Embryonic facial prominence (tissue), 1 donor: Measurements from ENCODE around the gene CEACAM21.
"Not testable (repeated sequence)": the region's sequence is repeated elsewhere in the genome, so short reads cannot be mapped to it uniquely, and the experiment has no call there.

ENCODE experiments used
- DNase-seq: peaks from one replicate; pipeline ENCODE4 v3.0.0-alpha.2; 2016; ENCODE audit errors: extremely low spot score

CEACAM21 gene

DNA sequence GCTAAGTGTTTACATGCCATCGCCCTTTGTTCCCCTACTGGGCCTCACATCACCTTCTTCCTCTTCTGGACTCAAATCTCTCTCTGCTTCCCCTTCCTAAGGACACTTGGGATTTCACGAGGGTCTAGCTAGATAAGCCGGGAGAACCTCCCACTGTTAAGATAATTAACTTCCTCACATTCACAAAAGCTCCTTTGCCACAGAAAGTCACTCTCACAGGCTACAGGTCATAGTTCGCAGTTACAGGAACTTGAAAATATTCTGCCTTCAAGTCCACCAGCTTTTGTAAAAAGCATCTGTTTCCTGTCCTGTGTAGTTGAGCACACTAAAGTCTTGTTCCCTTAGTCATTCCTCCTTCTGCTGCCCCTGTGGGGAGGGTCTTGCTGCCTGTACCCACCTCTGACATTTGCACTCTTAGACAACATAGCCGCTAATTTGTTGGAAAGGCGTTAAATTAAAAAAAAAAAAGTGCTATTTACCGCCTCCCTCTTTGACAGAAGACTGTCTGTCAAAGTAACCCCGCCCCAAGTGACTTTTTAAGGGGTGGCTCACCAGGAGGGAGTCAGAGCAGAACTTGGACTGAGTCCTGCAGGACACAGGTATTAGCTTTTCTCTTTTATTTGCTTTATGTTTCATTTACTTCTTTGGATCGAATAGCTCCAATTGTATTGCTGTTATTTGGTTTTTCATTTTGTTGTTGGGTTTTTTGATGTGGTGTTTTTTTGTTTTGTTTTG, 26.8 kb upstream of the CEACAM21 start:
- no peak for DNase-seq

DNA sequence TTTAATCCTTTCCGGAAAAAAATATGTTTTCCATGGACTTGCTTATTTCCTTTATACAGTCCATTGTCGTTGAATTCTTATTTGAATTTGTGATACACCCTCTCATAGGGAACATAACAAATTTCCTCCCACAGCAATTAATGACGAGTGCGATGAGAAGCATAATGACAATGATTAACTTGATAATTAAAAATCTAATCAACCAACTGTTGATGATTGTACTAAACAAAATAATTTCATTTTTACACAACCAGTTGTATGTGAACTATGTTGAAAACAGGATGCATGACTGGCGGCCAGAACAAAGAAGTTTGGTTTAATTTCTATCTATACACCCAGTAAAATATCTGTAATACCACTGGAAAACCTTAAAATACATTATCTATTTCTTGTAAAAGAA, 26.1 kb upstream of the CEACAM21 start:
- no peak for DNase-seq

DNA sequence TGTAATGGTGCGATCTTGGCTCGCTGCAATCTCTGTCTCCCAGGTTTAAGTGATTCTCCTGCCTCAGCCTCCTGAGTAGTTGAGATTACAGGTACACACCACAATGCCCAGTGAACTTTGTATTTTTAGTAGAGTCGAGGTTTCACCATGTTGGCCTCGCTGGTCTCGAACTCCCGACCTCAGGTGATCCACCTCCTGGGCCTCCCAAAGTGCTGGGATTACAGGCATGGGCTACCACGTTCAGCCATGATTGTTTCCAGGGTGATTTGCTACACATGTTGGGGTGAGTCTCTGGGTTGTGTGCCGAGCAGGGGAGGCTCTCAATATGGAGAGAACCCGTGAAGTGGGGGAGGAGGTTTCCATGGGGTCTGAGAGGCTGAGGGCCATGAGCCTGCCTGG, 24.8 kb upstream of the CEACAM21 start:
- DNase-seq = no peak

DNA sequence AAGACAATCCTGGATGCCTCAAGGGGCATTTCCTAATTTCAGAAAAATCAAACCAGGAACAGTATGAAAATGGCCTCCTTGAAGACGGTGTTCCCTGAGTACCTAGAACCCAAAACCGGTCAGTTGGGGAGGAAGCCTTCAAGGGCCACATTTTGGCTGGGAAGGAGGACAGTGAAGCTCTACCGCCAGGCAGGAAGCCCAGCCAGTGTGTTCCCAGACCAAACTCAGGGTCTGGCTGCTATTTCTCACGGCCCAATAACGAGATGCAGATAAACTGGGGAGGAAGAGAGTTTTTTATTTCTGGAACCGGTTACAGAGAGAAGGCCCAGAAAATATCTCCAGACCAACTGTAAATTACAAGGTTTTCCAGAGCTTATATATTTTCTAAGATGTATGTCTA, 24.3 kb upstream of the CEACAM21 start:
- DNase-seq = no peak

DNA sequence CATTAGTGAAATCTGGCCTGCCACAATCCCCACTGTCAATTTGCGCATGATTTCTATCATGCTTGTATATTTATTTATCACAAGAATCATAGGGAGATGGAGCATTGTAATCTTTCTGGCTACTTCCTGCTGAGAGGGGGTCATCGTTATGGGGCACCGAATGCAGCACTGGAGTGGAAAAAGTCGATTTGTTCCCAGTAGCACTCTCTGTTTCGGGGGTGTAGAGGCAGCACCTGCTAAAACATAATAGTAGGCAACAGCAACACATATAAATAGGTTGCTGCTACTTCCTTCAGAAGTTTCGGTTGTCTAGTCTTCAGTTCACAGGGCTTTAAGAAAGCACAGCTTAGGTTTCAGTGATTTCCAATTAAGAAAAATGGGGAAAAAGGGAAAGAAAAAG, 23.4 kb upstream of the CEACAM21 start:
- DNase-seq = no peak

DNA sequence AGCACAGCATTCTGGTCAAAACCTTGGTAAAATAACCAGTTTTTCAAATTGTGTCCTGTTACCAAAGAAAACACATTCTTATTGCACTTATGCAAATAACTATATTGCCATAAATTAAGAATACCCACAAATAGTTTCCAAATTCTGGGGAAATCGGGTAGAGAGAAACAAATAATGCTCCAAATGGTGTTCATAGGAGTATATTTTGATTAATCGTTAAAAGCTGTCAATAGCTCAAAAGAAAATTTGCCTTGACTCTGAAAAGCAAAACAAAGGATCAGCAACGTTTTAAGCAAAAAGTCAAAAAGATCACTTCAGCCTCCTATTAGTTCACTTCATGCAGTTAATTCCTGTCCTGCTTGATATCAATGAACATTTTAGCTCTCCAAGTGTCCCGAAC, 22.2 kb upstream of the CEACAM21 start:
- DNase-seq = no peak

DNA sequence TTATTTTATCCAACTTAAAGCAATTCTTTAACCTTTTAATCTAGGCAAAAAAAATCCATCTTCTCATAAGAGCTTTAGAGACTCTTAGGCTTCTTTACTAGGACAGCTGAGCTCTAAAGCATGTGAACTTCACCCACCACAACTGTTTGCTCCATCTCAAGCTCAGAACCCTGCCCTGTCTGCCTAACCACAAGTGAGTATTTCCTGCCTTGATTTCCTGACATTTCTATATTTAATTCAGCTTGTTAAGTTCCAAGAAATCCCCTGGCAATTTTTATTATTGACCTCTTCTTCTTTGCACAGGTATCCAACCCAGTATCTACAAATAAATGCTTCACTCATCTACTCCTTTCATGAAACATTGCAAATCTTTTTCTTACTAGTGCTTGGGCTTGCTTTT, 21.1 kb upstream of the CEACAM21 start:
- DNase-seq = no peak

DNA sequence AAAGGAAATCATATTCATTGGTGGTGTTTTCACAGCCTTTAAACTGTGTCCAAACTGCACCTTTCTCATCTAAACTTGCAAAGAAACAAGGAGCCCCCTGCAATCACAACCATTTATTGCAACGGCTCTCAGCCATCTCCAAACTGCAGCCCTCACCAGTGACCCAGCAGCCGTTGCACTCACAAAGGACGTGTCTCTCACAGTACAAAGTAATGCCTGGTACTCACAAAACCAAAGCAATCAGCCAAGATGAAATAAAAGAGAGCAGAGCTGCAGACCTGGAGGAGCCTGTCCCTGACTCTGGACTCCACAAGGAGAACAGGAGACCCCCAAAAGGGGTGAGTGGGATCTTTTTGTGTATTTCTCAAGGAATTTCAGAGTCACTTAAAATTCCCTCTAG, 20.2 kb upstream of the CEACAM21 start:
- no peak for DNase-seq

DNA sequence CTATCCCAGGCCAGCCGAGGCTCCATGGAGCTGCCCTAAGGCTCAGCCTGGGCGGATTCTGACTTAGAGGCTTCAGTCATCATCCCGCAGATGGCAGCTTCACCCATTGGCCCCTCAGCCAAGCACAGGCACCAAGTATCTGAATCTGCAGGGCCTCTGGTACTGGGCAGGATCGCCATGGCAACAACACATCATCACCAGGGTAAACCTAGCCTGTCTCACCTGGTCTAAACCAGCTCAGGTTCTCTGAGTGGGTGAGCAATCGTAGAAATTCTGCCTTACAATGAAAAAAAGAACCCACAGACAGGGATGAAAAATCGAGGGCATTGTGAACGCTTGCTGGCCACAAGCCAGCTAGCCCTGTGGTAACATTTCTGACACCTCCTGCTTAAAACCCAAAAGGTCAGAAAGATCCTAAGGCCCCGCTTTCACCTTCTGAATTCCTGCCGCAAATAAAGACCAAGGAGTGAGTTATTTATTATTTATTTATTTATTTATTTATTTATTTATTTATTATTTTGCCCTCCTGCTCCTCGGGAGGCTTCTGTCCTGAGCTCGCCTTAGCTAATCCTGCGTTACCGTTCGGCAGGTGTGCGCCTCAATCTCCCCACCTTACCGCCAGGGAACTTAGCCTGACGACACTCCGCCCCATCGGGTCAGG, 12.0 kb upstream of the CEACAM21 start:
- DNase-seq = no peak

DNA sequence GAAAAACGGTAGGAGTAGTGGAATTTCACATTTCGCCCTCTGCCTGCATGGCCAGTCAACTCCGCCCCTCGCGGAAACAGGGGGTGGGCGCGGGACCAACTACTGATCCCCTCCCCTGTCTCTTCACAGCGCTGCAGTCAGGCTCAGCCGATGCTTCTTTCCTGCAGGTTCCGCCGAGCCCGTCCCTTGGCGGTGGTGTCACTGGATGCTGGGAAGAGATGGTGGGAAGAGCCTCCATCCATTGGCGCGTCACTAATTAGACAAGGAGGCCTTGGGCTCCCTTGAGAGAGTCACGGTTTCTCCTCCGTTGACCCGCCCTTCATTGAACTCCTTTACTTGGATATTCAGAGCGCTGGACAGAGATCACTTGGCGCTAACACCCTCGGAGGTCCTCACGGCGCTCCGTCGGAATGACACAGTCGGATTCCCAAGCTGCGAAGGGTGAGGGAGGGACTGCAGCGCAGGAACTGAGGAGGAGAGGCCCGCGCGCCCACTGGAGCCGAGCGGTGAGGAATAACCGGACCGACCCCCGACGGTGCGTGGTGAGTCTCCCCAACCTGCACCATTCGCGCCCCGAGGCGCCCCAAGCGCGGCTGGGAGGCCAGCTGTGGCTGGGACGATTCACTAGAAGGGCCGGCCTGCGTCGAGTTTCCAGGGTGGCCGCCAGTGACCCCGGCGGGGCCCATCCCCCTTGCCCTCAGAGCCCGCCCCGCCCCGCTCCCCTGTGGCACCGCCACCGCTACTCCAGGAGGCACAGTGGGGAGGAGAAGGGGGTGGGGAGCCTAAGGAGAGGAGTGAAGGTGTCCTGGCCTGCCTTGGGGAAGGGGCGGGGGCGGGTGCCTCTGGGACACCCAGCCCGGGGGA, 11.2 kb upstream of the CEACAM21 start:
- no peak for DNase-seq

DNA sequence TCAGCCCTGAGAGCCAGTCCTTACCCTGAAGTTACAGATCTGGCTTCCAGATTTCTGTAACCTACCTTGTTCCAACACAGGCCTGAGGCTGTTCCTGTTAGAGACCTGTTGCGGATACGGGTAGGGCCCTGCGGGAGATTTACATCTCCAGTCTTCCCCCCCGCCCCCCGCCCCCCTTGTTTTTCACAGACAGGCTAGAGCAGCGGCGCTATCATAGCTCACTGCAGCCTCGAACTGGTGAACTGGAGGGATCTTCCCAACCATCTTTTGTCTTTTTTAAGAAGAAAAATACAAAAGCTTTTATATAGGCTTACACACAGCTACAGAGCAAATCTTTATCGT, 10.6 kb upstream of the CEACAM21 start:
- DNase-seq = no peak

DNA sequence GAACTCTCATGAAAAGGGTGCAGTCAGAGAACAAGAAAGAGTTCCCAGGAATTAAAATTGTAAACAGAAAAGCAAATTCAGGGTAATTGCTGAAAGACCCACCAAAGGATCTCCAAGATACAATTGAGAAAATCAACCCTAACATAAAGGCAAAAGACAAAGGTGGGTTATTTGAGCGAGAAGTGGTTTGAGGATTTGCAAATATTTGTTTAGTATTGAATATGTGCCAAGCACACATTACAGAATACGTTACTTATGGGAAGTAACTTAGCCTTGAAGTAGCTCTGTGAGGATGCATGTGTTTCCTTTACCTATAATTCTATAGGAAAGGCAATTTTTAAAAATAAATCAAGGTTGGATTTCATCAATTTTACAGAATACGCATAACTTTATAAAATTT, 10.0 kb upstream of the CEACAM21 start:
- DNase-seq = no peak

DNA sequence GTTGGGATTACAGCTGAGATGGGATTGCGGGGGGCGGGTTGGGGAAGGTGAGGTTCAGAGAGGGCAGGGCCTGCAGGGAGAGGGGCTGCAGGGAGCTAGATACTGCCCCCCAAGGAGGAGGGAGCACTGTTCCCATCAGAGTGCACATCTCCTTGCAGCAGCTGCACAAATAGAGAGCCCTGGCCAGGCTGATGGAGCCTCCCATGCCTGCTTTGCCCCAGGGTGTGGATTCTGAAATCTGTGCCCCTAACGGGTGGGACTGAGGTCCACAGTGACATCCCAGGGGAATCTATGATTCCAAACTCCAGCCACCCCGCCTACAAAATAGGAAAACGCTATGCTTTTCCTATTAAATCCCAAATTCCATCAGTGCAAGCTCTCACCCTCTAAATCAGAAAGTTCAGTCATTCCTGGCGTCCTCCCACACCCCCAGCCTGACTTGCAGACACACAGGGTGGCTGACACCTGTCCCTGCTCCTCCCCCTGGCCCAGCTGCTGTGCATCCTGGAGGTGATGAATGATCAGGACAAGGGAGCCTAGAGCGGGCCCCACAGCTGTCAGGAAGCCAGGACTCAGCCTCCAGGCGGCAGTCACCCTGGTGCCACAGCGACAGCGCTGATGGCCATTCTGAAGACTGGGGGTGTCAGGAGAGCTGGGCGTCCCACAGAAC, 6.3 kb upstream of the CEACAM21 start:
- no peak for DNase-seq

DNA sequence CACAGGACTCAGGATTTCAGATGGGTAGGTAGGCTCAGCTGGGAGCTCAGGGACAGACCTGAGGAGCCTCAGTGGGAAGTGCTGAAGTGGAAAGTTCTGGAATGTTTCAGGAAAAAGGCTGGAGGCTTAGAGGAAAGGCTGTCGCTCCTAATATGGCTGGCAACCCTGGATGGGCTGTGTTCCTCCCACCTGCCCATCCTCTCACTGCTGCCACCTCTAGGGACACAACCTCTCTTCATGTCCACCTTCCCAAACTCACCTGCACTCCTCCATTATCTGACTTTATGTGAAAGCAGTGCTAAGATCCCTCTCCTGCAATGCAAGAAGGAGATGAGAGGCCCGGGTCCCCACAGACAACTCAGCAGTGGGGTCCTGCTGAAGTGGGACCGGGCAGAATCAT, 5.8 kb upstream of the CEACAM21 start:
- DNase-seq = no peak

DNA sequence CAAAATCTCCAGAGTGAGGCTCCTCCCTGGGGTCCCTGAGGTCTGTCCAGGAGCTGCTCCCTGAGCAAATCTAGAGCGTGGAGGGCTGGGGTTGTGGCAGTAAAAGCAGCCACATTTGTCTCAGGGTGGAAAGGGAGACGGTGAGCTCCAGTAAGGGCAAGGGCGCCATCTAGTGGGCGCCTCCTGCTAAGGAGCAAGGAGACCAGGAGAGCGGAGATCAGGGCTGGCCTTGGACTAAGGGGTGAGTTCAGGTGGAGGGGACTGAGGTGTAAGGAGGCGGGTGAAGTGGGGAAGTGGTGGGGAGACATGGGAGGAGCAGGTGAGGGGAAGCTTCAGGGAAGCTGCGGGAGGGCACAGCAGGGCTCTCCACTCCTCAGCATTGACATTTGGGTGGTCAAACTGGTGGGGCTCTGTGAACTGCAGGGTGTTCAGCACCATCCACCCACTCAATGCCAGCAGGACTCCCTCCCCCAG, 5.3 kb upstream of the CEACAM21 start:
- peak; percentile 20 for DNase-seq

DNA sequence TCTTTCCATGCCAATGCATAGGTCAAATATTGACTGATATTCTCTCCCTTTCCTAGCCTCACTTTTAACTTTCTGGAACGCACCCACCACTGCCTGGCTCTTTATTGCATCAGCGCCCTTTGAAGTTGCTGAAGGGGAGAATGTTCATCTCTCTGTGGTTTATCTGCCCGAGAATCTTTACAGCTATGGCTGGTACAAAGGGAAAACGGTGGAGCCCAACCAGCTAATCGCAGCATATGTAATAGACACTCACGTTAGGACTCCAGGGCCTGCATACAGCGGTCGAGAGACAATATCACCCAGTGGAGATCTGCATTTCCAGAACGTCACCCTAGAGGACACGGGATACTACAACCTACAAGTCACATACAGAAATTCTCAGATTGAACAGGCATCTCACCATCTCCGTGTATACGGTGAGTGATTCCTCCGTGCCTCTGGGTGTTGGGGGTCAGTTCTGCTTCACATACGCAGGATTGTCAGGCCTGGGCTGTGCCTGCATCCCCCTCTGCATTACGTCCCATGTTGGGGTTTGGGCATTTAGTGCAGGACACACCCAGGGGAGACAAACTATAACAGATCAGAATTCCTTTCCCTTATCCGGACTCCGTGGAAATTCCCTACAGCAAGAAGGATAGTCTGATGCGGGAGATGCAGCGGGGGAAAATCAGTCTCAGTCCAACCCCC, 1.3 kb downstream of the CEACAM21 start:
- DNase-seq = no peak

DNA sequence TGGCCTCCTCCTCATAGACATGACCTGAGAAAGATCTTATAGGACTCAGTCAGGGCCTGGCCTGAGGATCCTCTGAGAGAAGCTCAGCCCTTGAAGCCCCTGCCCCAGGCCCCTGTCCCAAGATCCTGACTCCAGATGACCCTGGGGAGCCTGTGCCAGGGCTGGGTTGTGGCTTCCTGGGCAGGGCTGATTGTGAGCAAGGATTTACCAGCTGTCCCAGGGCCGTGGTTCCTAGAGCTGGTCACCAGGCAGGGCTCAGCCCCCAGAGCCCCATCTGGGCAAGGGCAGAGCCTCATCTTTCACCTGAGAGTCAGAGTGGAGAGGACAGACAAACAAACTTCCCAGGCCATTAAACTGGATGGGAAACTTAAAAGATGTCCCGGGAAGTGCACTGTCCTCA, 1.9 kb downstream of the CEACAM21 start:
- no peak for DNase-seq

DNA sequence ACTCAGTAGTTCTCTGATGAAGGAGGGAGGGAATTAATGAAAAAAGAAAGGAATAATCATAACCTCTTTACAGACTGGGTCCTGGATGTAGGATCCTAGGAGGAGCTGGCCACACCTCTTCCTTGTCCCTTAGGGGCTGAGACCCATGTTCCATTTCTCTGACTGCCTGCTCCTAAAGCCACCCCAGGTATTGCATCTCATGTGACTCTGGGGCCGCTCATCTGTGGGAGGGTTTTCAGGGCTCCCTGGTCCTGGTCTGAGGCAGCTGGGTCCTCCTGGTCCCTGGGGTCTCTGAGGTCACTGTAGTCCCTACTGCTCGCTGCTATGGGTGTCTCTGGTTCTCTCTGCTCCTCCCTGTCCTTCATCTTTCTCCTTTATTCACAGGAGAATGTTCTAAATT, 2.9 kb downstream of the CEACAM21 start:
- DNase-seq = no peak

DNA sequence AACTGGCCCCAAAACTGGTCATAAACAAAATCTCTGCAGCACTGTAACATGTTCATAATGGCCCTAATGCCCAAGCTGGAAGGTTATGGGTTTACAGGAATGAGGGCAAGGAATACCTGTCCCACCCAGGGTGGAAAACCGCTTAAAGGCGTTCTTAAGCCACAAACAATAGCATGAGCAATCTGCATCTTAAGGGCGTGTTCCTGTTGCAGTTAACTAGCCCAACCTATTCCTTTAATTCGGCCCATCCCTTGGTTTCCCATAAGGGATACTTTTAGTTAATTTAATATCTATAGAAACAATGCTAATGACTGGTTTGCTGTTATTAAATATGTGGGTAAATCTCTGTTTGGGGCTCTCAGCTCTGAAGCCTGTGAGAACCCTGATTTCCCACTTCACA, 5.1 kb downstream of the CEACAM21 start:
- not testable (repeated sequence) for DNase-seq

DNA sequence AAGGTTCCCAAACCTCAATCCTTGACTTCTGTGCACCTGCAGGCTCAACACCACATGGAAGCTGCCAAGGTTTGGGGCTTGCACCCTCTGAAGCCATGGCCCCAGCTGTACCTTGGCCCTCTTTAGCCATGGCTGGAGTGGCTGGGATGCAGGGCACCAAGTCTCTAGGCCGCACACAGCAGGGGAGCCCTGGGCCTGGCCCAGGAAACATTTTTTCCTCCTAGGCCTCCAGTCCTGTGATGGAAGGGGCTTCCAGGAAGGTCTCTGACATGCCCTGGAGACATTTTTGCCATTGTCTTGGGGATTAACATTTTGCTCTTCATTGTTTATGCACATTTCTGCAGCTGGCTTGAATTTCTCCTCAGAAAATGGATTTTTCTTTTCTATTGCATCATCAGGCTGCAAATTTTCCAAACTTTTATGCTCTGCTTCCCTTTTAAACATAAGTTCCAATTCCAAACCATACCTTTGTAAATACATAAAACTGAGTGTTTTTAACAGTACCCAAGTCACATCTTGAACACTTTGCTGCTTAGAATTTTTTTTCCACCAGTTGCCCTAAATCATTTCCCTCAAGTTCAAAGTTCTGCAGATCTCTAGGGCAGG, 6.7 kb downstream of the CEACAM21 start:
- DNase-seq = not testable (repeated sequence)

DNA sequence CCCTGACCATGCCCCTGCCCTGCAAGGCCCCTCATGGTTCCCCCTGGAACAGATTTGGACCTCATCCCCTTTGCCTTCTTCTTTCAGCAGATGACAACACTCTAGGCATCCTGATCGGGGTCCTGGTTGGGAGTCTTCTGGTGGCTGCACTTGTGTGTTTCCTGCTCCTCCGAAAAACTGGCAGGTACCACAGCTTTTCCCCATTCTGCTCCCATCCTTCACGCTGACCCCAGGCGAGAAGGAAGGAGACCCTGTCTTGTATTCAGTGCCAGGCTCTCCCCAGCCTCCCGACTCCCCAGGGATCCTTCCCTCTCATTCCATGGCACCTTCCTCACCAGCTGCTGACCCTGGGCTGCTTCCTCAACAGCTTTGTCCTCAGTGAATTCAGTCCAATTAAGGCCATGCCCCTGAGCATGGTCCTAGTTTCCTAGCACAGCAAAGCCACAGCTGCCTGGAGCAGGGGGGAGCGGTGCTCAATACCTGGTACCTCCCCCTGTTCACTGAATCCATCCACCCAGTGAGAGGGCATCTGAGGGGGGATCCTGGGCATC, 8.4 kb downstream of the CEACAM21 start:
- no peak for DNase-seq
